Endothelial cell of umbilical vein (primary cell): ENCODE data around the gene SPATA19. TPM values are rescaled to one million over a fixed set of nuclear protein-coding genes. Genes with fewer than 3 reads are reported as not detected.

Experiments used
- BruUV-seq: library from RNA; stranded (reverse); fragments of 400-500 nt; replicated peaks from 2 replicates; lab custom pipeline; 2021; lab: Mats Ljungman, UMichigan
- CTCF ChIA-PET: fragments of 300-600, 350-600 bp; sonication (Branson Sonifier 250); formaldehyde crosslinking; loops from one replicate; lab custom pipeline; 2021; ENCODE audit warnings: antibody characterized with exemption, inconsistent platforms; lab: Charles Lee
- POLR2A ChIA-PET: fragments of 300-600, 350-600 bp; sonication (Branson Sonifier 250); formaldehyde crosslinking; loops from one replicate; lab custom pipeline; 2021; ENCODE audit warnings: antibody characterized with exemption, inconsistent platforms; lab: Charles Lee
- DNase-seq: peaks from one replicate; pipeline ENCODE4 v3.0.0-alpha.2; 2011; ENCODE audit warnings: low read depth, low spot score
- FAIRE-seq: peaks from 2 replicates; lab custom pipeline; 2011; peaks lifted over from hg19 to GRCh38; lab: Jason Lieb, UNC
- H2AFZ ChIP-seq: 2 replicates; pipeline ENCODE4 v1.6.0; 2012; ENCODE audit warnings: low read depth, low read length, control low read depth, inconsistent platforms
- H3K27ac ChIP-seq: 2 replicates; pipeline ENCODE4 v1.5.1; 2011; ENCODE audit warnings: low read depth, mild to moderate bottlenecking, control low read depth, low read length, moderate library complexity; ENCODE audit not compliant: insufficient read depth
- H3K27me3 ChIP-seq, 2 experiments: 2 replicates each; pipeline versions ENCODE4 v1.6.0 to v1.6.1; 2011; ENCODE audit warnings: low read length in 2 of 2, mixed read lengths in 1 of 2; ENCODE audit not compliant: control insufficient read depth in 2 of 2, insufficient read depth in 2 of 2
- H3K36me3 ChIP-seq, 2 experiments: 2 replicates in 1 of 2; 3 replicates in 1 of 2; pipeline ENCODE4 v1.5.1; 2011; ENCODE audit warnings: low read length in 2 of 2, mild to moderate bottlenecking in 1 of 2, moderate library complexity in 1 of 2; ENCODE audit not compliant: control insufficient read depth in 2 of 2, insufficient read depth in 2 of 2; ENCODE audit errors: extremely low read depth in 1 of 2
- H3K4me1 ChIP-seq: 3 replicates; pipeline ENCODE4 v1.5.1; 2011; ENCODE audit warnings: mild to moderate bottlenecking, low read length; ENCODE audit not compliant: control insufficient read depth, insufficient read depth; ENCODE audit errors: extremely low read depth
- H3K4me2 ChIP-seq: 2 replicates; pipeline ENCODE4 v1.6.1; 2011; ENCODE audit warnings: low read length, control low read depth, mixed read lengths; ENCODE audit not compliant: insufficient read depth
- H3K4me3 ChIP-seq, 3 experiments: fragments of 200-600 bp in 1 of 3; sonication (generic), shearing (Covaris generic) in 1 of 3; replicated peaks in 1 of 3; 2 replicates each; pipeline ENCODE4 v1.5.1; 2011 to 2016; ENCODE audit warnings: control low read depth in 3 of 3, low read length in 3 of 3, mild to moderate bottlenecking in 2 of 3, inconsistent platforms in 1 of 3, low read depth in 1 of 3, moderate library complexity in 1 of 3; ENCODE audit not compliant: insufficient read depth in 1 of 3
- H3K79me2 ChIP-seq: 2 replicates; pipeline ENCODE4 v1.6.0; 2012; ENCODE audit warnings: low read length, inconsistent platforms; ENCODE audit not compliant: control insufficient read depth, insufficient read depth
- H3K9ac ChIP-seq: replicated peaks from 2 replicates; pipeline ENCODE3; 2011; ENCODE audit warnings: low read length, control low read depth; ENCODE audit not compliant: insufficient read depth; ENCODE audit errors: extremely low read depth
- H3K9me1 ChIP-seq: replicated peaks from 3 replicates; pipeline ENCODE4 v1.6.0; 2011; ENCODE audit warnings: mild to moderate bottlenecking, low read length; ENCODE audit not compliant: control insufficient read depth, insufficient read depth; ENCODE audit errors: extremely low read depth
- H3K9me3 ChIP-seq: replicated peaks from 2 replicates; pipeline ENCODE4 v1.5.1; 2012; ENCODE audit warnings: low read length, inconsistent platforms; ENCODE audit not compliant: control insufficient read depth, insufficient read depth
- H4K20me1 ChIP-seq: replicated peaks from 2 replicates; pipeline ENCODE3; 2011; ENCODE audit warnings: mild to moderate bottlenecking, low read length; ENCODE audit not compliant: control insufficient read depth, insufficient read depth; ENCODE audit errors: extremely low read depth
- POLR2A ChIP-seq: IDR thresholded peaks from 2 replicates; pipeline ENCODE4 v1.6.1; 2012; ENCODE audit warnings: low read depth, mild to moderate bottlenecking, control low read depth, low read length
- dilution Hi-C: fragments of 300-500 bp; cut with MboI; formaldehyde crosslinking; loops from one replicate; pipeline ENCODE4 v1.15.0; 2019; ENCODE audit warnings: low sequenced_read_pairs; ENCODE audit not compliant: extremely low pct_ligation_motif_present
- intact Hi-C: fragments of 100-400 bp; cut with micrococcal nuclease; formaldehyde crosslinking; loops from one replicate; pipeline ENCODE4 v1.10.0; 2022
- polyA plus RNA-seq, 4 experiments: library from polyadenylated mRNA; depleted of rRNA in 3 of 4; stranded (reverse) in 3 of 4; unstranded in 1 of 4; fragments of >200 nt; gene quantifications; 2 replicates each; pipeline versions ENCODE4 v1.2.1 to v1.2.3, GENCODE V29; 2011 to 2012; ENCODE audit warnings: missing spikeins in 1 of 4
- total RNA-seq: library from RNA; stranded (reverse); gene quantifications from 2 replicates; pipeline ENCODE4 v1.2.3, GENCODE V29; 2021
- TF ChIP-seq, protein P1 (sequence below), 2 donors: IDR thresholded peaks; 1 replicate in 1 of 2; 2 replicates in 1 of 2; pipeline ENCODE4 v1.5.1; 2011; ENCODE audit warnings: low read length in 2 of 2, mild to moderate bottlenecking in 2 of 2, moderate library complexity in 2 of 2, control low read depth in 1 of 2, inconsistent platforms in 1 of 2, low read depth in 1 of 2; ENCODE audit not compliant: insufficient read depth in 1 of 2; ENCODE audit errors: extremely low read depth in 1 of 2

Gene SPATA19
- total and polyA plus RNA-seq, 2 donors (not counting 3 experiments of a cell fraction or from before 2014, with no cell fraction given) = not detected

DNA sequence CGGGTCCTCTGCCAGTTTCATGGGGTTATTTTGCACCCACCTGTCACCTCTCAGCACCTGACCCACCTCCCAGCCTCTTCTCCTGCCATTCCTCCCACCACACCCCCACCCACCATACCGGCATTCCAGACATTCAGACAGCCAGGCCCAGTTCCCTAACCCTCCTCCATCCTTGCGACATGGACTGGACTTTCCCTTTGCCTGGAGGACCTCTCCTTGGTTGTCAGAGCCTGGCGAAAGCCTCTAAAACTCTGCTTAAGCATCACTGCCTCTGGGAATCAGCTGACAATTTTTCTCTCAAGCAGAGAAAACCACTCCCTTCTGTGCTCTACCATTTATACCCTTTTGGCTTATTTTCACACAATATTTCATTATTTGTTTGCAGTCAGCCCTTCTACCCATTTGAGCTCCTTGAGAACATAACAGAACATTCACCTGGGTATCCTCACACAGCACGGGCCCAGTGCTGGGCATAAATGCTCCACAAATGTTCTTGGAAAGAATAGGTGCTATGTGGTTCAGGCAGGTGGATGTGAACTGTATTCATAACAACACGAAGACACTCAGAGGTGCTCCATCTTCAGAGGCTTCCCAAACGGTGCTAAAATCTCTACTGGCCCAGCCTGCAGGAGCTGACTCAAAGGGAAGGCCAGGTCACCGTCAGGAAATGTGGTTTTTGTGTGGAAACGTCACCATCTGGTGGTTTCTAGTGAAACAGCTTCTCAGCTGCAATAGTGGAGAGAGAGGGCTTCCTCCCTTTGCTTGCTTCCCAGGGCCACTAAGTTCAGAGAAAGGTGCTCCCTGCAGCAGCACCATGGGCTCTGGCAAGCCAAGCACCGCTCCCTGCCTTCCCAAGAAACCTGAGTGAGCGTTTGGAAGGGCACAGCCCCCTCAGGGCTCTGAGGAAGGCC lies 10.4 kb downstream of the SPATA19 start:
- H3K4me3 ChIP-seq = no peak overlapping the region
- no peaks in the 10 kb centered on the region for H3K9me1 ChIP-seq
- intact Hi-C loops = loop anchor here (1.0 to 10.0 kb wide), 3 partner anchors 752 to 1780 kb away; no protein-coding TSS in a partner anchor
- peak; percentile 43 for DNase-seq
- H3K27me3 ChIP-seq = no peaks in the 10 kb centered on the region
- H3K4me2 ChIP-seq = no peak overlapping the region
- no peak overlapping the region for H3K27ac ChIP-seq
- no peaks in the 10 kb centered on the region for H3K4me1 ChIP-seq
- no peaks in the 10 kb centered on the region for H4K20me1 ChIP-seq
- dilution Hi-C loops = no loop called here
- no peaks in the 10 kb centered on the region for H3K79me2 ChIP-seq
- TF ChIP-seq, protein P1, sequence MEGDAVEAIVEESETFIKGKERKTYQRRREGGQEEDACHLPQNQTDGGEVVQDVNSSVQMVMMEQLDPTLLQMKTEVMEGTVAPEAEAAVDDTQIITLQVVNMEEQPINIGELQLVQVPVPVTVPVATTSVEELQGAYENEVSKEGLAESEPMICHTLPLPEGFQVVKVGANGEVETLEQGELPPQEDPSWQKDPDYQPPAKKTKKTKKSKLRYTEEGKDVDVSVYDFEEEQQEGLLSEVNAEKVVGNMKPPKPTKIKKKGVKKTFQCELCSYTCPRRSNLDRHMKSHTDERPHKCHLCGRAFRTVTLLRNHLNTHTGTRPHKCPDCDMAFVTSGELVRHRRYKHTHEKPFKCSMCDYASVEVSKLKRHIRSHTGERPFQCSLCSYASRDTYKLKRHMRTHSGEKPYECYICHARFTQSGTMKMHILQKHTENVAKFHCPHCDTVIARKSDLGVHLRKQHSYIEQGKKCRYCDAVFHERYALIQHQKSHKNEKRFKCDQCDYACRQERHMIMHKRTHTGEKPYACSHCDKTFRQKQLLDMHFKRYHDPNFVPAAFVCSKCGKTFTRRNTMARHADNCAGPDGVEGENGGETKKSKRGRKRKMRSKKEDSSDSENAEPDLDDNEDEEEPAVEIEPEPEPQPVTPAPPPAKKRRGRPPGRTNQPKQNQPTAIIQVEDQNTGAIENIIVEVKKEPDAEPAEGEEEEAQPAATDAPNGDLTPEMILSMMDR (IDR thresholded peaks at IDR 0.05; ENCODE audit: extremely low read depth in 1 of 2, insufficient read depth in 1 of 2, low read depth in 1 of 2, low read length in 2 of 2) = peak; percentile 60
- no peak for TF ChIP-seq POLR2A
- H3K36me3 ChIP-seq = no peaks in the 10 kb centered on the region
- BruUV-seq = no TSS peak
- H3K9me3 ChIP-seq = no peaks in the 10 kb centered on the region
- ChIA-PET CTCF (interaction anchor here (1.1 to 4.6 kb wide), 6 partner anchors 701 to 761 kb away, joined by 6 to 66 read pairs (median 8); no protein-coding TSS in a partner anchor), POLR2A (no interaction called here)
- no peak overlapping the region for H3K9ac ChIP-seq
- peak; percentile 78 for FAIRE-seq
- H2AFZ ChIP-seq = no peak overlapping the region
